GM19099 (cell line): ENCODE measurements around the gene FA2H.
A peak's percentile ranks its signal among the peaks of the same experiment; 100 is the strongest.

Experiments used
- POLR2A ChIP-seq: IDR thresholded peaks from 3 replicates; pipeline ENCODE4 v1.6.1; 2011; ENCODE audit warnings: low read depth; ENCODE audit not compliant: insufficient read length; ENCODE audit errors: extremely low read depth

The FA2H gene

GRCh38 chr16:74723256-74723655 lies 51.4 kb downstream of the FA2H start:
- TF ChIP-seq POLR2A: no peak

DNA sequence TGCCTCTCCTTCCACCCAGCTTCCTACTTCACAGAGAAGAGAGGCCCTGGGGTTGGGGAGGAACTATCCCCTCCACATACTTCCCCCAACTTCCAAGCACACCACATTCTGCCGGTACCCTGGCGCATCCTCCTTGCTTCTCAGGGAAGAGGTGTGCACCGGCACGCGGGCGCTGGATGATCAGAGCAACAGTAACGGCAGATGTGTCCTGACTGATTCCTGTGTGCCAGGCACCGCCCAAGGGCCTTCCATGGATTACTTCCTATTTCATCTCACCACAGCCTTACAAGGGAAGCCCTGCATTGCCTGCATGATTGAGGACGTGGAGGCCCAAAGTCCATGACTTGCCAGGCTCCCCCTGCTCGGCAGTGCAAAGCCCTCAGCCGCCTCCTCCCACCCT lies 52.9 kb downstream of the FA2H start:
- TF ChIP-seq POLR2A: no peak

DNA sequence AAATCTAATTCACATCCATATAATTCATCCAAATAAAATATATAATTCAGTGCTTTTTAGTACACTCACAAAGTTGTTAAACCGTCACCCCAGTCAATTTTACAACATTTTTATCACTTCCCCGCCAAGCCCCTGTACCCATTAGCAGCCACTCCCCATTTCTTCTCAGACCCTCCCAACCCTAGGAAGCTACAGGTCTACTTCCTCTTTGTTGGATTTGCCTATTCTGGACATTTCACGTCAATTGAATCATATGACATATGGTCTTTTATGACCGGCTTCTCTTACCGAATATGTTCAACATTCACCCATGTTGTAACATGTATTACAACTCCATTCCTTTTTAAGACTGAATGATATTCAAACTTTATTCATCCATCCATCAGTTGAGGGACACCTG lies 54.0 kb downstream of the FA2H start:
- TF ChIP-seq POLR2A: no peak

GRCh38 chr16:74718741-74719610 lies 55.6 kb downstream of the FA2H start:
- TF ChIP-seq POLR2A: no peak

DNA sequence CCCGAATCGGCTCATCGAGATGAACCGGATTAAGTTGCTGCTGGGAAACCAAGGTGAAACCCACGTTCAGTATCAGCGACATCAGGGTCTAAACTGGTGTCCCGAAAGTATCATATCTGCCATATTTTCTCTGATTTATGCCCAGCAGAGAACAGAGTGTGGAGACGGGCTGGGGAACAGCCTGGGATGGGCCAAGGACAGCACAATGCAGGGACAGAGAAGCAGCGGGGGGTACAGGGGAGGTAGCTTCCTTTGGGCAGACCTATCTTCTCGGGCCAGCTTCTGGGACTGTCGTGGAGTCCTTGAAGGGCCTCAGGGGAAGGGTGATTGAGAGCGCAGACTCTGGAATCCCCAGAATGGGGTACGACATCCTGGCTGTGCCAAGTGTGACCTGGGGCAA lies 56.5 kb downstream of the FA2H start:
- TF ChIP-seq POLR2A: no peak

GRCh38 chr16:74717367-74717766 lies 57.3 kb downstream of the FA2H start:
- no peak for TF ChIP-seq POLR2A

- no peak for TF ChIP-seq POLR2A
These were observed 58.3 kb downstream of the FA2H start for GRCh38 chr16:74716355-74716754.

DNA sequence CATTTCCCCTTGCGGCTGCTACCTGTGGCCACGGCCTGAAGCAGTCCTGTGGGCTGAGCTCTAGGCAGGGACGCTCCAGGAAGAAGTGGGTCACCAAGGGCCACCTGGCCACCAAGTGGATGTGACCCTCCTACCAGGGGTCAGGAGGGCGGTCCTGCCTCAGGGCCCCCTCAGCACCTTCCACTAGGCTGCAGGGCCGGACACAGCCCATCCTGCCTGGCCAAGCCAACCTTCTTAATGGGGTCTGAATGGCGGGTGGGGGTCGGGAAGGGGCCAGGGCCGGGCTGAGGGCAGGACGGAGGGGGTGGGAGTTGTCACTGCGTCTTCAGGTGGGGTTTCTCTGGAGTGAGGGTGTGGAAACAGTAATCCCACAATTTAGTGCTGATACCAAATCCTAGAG lies 60.7 kb downstream of the FA2H start:
- no peak for TF ChIP-seq POLR2A

DNA sequence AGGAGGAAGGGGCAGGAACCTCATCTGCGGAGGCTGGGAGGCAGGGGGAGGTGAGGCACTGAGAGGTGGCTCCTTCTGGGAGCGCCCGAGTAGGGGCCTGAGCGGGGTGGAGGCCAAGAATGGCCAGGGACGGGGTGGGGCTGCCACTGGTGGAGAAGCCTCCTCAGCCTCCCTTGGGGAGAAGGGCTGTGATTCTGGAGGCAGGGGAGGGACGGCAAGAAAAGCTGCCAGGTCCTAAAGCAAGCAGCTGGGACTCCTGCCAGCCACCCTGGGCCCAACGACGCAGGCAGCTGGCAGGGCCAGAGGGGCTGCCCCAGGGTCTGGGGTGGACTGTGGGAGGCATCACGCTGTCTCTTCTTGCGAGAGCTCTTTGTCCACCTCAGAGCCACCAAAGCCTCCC lies 61.3 kb downstream of the FA2H start:
- TF ChIP-seq POLR2A: no peak

GRCh38 chr16:74711938-74712337 lies 62.7 kb downstream of the FA2H start:
- TF ChIP-seq POLR2A: no peak

- no peak for TF ChIP-seq POLR2A
These were observed 64.2 kb downstream of the FA2H start for GRCh38 chr16:74710401-74710800.

DNA sequence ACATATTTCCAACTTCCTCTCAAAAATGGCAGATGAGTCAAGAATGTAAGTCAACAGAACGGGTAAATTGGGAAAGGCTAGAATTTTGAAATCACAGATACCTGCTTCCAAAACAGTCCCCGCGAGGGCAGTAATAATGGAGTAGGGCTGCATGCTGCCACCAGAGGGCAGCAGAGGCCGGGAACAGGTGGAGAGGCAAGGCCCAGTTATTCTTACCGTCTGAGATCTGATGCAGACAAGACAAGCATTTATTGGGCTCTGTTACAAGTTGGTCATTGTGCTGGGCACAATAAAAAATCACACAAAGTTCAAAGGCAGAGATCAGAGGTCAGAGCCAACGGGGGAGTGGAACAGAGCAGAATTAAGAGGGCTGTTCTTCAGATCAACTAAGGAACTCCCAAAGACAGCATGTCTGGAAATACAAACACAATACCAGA lies 65.2 kb downstream of the FA2H start:
- TF ChIP-seq POLR2A: no peak

DNA sequence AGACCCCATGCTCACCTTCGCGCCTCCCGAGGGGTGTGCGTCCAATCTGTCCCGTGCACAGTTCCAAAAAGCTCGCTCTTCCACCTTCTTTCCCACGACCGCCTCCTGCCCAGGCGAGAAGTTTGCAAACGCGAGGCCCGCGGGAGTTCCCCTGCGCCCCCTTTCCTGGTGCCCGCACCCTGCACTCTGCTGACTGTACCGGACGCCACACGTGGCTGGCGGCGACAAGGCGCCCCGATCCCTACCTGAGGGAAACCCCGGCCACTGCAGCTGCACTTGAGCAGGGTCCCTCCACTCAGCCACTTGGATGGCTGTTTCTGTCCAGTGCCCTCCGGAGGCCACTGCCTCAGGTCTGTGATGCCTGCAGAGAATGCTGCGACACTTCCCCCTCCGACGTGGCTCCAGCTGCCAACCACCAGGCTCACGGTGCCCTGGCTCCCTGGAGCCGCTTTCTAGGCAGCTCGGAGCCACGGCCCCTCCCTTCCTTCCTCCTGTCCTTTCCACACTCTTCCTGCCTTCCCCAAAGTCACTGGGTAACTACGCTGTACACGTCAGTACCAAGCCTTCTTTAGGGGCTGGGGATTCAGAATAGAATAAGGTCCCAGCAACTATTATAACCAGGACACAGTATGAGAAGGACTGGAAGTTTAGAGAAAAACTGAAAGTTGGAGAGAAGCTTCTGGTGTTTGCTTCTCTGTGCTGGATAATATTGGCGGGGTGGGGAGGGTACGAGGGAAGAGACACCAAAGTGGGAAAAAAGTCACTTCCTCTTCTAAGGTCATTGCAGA lies 74.0 kb downstream of the FA2H start, which contains the start of gene MLKL:
Gene MLKL (minus strand): TSS at position 425 of the 788 bp plus-strand sequence. CDS start 5,105 bp downstream, outside the sequence.
- TF ChIP-seq POLR2A: peak; percentile 64

- TF ChIP-seq POLR2A: no peak
These were observed 74.5 kb downstream of the FA2H start for GRCh38 chr16:74700116-74700437.

GRCh38 chr16:74699666-74700065 lies 75.0 kb downstream of the FA2H start:
- no peak for TF ChIP-seq POLR2A

DNA sequence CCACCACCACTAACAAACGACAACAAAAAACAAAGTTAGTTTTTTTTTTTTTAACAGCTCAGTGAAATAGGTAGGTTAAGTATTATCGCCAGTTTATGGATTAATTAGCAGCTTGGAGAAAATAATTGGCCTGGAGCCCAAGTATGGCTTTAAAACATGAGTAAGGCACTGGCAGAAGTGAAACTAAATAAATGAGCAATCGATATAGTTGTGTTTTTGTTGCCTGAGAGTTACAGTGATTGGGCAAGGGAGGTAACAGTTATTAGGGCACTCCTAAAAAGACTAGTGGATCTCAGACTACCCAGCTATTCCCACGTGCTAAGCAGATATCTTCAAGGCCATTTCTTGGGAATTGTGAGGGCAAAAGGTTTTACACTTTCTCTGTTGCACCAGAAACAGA lies 76.4 kb downstream of the FA2H start:
- TF ChIP-seq POLR2A: no peak

DNA sequence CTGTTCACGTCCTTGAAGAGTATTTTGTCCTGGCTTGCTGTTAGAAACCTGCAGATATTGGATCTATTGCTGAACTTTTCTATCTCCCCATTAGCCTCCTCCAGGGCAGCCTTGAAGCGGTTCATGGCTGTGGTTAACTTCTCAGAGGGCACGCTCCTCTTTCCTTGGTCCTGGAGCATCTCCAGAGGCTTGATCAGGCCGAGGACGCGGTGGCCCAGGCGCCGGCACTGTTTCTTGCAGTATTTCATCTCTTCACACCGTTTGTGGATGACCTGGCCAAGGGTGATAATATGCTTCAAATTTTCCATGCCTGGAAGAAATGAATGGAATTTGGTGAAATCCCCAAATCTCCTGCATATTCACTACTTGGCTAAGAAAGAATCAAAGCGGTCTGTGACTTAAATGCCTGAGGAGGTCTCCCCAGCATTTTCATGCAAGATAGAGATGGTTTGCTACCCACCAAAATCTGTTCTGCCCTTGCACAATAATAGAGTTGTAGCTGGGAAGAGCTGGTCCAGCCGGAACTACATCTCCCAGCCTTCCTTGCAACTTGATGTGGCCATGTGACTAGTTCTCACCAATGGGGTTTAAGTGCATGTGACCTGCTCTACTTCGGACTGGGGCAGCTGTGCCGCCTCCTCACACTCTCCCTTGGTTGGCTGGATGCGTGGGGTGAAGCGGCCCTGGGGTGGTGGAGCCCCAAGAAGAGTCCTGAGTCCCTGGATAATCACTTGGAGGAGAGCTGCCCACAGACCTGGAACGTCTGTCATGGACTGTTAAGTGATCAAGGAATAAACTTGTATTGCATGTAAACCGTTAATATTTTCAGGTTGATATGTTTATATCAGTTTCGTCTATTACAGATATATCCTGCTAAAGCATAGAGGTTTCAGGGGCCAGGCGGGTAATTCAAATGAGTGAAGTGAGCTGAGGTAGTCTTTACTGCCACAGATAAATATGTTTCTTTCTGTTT lies 78.9 kb downstream of the FA2H start:
- TF ChIP-seq POLR2A: peak; percentile 62
